Urothelium cell line (cell line): ENCODE results near the gene TRH.
"Not testable (repeated sequence)": the region's sequence is repeated elsewhere in the genome, so short reads cannot be mapped to it uniquely, and the experiment has no call there.

Experiments
- DNase-seq: peaks from one replicate; pipeline ENCODE4 v3.0.0; 2011; ENCODE audit warnings: low spot score, mixed read lengths
- FAIRE-seq: peaks from 2 replicates; lab custom pipeline; 2011; peaks lifted over from hg19 to GRCh38; lab: Jason Lieb, UNC

Gene TRH

DNA sequence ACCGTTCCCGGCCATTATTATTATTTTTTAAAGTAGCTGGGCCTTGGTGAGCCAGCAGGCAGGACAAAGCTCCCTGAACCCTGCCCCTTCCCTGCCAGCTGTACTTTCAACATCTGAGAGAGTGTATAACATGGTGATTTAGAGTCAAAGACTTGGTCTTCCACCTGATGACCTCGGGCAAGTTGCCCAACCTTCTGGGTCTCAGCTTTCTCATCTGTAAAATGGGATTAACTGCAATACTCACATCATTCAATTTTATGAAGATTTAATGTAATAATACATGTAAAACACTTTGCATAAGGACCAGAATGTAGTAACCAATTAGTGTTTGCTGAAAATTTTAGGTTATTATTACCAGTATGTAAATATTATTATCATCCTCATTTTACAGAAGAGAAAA is 11.9 kb upstream of the TRH start:
- FAIRE-seq (no peak), DNase-seq (no peak)

DNA sequence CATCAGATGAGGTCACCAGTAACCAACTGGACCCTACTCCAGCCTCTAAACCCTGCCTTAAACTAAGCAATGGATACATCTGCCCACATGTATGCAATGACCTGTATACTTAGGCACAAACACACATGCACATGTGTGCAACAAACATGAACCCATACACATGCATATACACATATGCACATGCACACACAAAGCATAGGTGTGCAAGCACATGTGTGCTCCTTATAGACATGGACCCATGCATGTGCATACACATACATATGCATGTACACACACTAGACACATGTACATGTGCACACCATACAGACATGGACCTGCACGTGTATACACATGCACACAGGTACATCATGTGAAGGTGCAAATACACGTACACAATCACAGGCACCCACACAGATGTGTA is 8.6 kb upstream of the TRH start:
- no peak for DNase-seq
- FAIRE-seq: peak; percentile 74

DNA sequence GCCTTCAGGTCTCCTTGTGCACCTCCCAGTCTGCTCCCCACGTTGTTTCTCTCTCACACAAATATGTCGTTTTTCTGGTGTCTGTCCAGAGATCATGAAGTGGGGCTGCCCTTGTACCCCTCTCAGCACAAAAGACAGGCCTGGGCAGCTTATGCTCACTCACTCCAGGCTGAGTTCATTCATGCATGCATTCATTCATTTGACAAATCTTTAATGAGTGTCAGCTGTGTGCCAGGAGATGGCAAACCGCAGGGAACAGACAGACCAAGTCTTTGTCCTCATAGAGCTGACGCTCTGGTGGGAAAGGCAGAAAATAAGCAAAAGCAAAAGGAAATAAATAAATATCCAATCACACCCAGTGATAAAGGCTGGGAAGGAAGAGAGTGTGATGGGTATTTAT is 7.6 kb upstream of the TRH start:
- FAIRE-seq (no peak), DNase-seq (no peak)

GRCh38 chr3:129967761-129968160 is 6.8 kb upstream of the TRH start:
- FAIRE-seq: no peak
- no peak for DNase-seq

DNA sequence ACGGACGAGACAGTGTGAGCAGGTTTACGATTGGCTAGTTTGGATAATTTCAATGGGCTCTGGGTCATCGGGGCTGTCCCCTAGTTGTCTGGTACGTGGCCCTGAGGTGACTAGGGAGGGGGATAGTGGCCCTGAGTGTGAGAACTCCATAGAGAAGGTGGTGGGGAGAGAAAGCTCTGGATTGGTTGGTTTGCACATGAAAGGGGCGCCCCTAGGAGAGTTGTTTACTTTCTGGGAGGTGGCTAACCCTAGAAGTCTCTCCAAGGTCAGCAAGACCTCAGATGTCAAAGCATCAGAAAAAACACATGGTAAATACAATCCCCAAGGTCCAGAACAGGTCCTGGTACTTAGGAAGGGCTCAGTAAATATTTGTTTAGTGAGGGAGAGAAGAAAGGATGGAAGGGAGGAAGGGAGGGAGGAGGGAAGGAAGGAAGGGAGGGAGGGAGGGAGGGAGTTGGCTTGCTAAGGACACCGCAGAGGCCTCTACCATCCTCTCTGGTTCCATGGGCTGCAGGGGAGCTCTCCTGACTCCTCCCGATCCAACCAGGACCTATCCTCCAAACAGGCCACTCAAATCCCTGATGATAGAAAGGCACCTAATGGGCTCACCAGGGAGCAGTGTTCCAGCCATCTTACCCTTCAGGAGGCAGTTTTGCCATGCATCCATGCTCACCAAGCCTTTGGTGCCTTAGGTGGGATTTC is 3.0 kb upstream of the TRH start:
- FAIRE-seq (no peak), DNase-seq (no peak)

GRCh38 chr3:129972301-129972700 is 2.2 kb upstream of the TRH start:
- FAIRE-seq (no peak), DNase-seq (no peak)

DNA sequence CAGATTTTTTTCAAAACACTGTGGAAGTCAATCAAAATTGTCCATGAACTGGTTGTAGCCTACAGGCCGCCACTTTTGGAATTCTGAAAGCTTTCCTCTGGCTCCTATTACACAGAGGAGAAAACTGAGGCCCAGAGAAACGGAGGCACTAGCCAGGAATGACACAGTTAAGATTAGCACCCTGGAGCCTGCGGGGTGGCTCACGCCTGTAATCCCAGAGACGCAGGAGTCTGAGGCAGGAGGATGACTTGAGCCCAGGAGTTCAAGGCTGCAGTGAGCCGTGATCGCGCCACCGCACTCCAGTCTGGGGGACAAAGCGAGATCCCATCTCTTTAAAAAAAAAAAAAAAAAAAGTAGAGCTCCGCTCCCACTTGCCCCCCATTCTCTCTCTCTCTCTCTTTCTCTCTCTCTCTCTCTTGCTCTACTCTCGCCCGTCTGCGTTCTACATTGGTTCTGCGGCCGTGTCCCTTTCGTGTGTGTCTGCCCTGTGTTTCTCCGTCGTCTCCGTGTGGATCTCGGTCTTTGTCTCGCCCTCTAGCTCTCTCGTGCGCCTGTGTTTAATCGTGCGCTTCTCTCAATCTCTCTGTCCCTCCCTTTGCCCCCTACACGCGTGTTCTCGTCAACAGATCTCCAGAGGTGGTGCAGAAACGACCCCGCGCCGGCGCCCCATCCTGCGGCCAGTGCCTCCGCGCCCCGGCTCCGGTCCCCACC is 512 bp upstream of the TRH start:
- FAIRE-seq (no peak), DNase-seq (no peak)

- no peak for FAIRE-seq
- no peak for DNase-seq
Measured at GRCh38 chr3:129974833-129975704, 549 bp downstream of the TRH start.

DNA sequence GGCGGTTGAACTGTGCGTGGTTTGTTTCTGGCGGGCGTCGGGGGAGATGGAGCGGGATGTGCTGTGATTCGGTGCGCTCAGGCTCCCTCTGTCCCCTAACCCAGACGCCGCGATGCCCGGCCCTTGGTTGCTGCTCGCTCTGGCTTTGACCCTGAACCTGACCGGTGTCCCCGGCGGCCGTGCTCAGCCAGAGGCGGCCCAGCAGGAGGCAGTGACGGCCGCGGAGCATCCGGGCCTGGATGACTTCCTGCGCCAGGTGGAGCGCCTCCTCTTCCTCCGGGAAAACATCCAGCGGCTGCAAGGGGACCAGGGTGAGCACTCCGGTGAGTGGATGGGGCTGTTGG is 1.2 kb downstream of the TRH start:
- no peak for FAIRE-seq
- no peak for DNase-seq

- no peak for FAIRE-seq
- DNase-seq: no peak
Measured at GRCh38 chr3:129976286-129976685, 1.8 kb downstream of the TRH start.

GRCh38 chr3:129978123-129978522 is 3.6 kb downstream of the TRH start:
- FAIRE-seq (no peak), DNase-seq (no peak)

- DNase-seq: no peak
- no peak for FAIRE-seq
Measured at GRCh38 chr3:129979905-129980304, 5.4 kb downstream of the TRH start.

DNA sequence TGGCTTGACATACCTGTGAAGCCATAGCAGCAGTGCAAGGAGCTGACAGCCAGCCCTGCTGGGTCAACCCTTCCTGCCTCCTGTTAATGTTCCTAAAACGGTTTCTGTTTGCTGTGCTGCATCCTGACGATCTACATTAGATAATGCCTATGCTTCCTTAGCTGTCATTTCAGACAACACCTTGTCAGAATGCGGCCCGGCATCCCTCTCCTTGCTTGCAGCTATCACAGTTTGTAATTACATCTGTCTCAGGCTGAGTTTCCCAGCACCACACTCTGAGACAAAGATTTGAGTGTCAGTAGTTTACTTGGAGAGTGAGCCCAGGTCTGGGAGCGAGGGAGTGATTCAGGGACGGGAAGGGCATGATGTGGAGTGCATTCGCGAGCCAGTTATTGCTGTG is 9.0 kb downstream of the TRH start:
- no peak for DNase-seq
- FAIRE-seq: no peak

DNA sequence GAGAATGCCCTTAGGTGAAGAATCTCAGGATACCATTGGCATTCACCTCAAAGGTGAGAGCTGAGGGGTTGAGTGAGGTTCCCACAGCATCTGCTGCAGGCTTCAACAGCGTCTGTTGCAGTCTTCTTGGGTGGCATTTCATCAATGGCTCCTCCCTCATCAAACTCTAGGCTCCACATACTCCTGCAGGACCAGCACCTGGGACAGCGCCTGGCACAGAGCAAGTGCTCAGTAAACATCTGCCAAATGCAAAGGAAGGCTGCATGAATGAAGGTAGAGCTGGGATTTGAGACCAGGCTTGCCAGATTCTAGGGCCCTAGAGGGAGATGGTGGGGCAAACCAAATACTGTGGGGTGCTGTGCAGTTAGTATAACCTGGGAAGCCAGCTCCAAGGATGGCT is 9.6 kb downstream of the TRH start:
- DNase-seq (peak; percentile 35), FAIRE-seq (no peak)

GRCh38 chr3:129985113-129985512 is 10.6 kb downstream of the TRH start:
- FAIRE-seq (no peak), DNase-seq (no peak)

DNA sequence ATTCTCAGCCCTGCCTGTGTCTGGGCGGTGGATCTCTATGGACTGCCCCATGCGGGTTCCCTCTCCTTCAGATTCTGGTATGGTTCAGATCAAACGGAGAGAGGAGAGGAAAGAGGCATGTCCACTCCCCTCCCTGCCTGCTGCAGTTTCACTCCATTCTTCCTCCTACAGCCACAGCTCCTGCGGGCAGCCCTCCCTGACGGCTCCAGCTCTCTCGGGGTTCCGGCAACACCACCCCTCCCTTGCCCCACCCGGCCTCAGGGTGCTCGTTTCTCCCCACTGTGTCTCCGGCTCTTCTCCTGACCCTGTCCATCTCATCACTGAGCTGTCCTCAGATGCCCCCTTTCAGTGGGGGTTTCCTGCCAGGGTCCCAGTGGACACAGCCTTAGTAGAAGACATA is 13.9 kb downstream of the TRH start:
- FAIRE-seq (no peak), DNase-seq (no peak)

DNA sequence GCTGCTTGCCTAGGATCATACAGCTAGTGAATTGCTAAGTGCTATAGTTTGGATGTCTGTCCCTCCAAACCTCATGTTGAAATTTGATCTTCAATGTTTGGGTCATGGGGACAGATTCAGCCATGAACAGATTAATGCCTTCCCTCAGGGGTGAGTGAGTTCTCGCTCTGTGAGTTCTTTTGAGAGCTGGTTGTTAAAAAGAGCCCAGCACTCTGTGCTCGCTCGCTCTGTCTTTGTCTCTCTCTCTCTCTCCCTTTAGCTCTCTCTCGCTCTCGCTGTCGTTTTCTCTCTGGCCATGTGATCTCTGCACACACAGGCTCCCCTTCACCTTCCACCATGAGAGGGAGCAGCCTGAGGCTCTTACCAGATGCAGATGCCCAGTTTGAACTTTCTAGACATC is 14.9 kb downstream of the TRH start:
- DNase-seq: no peak

DNA sequence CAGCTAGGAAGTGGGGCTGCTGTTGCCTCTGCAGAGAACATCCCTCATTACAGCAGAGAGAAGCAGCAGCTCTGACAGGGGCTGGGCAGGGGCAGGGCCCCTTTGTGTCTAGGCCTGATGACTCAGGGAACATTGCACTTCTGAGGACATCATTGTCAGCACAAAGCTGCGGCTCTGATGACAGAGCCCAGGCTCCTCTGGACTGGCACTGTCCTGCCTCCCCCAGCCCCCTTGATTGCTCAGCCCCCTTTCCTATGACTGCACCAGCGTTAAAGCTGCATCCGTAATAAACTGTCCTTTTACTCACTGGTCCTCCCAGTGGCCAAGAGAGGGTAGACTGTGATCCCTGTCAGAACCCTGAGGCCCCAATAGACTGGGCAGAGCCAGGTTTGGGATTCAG is 18.3 kb downstream of the TRH start:
- FAIRE-seq (peak; percentile 77), DNase-seq (peak; percentile 49)

More for the DNA sequence above, 14.9 kb downstream of the TRH start:
- FAIRE-seq: no peak

GRCh38 chr3:129994883-129995559 is 20.5 kb downstream of the TRH start:
- FAIRE-seq (no peak), DNase-seq (no peak)

DNA sequence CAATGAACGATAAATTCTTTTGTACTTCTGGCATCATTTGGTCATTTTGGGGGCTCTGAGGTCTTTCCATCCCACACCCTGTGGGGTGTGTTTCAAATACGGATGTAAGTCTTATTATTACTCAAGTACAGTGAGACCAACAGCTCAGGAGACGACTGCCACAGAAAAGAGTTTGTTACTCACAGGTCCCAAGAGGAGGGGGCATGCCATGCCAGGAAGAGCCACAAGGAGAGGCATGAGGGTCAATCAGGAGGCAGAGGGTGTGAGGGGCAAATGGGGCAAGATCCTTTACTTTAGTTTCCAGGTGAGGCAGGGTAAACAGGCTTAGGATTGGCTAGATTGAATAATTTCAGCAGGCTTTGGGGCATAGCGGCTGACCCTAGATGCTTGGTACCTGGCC is 21.6 kb downstream of the TRH start:
- FAIRE-seq (no peak), DNase-seq (no peak)

GRCh38 chr3:129999176-129999575 is 24.7 kb downstream of the TRH start:
- FAIRE-seq: peak; percentile 56
- DNase-seq: not testable (repeated sequence)
